GM18519 (cell line): ENCODE results near the gene ATXN10.

Experiments used
- ATAC-seq: cut with Tn5 transposase; IDR thresholded peaks from one replicate; pipeline ENCODE4 v1.9.1; 2021; ENCODE audit warnings: mild to moderate bottlenecking, moderate library complexity; ENCODE audit not compliant: unreplicated experiment, low FRiP score

The ATXN10 gene

DNA sequence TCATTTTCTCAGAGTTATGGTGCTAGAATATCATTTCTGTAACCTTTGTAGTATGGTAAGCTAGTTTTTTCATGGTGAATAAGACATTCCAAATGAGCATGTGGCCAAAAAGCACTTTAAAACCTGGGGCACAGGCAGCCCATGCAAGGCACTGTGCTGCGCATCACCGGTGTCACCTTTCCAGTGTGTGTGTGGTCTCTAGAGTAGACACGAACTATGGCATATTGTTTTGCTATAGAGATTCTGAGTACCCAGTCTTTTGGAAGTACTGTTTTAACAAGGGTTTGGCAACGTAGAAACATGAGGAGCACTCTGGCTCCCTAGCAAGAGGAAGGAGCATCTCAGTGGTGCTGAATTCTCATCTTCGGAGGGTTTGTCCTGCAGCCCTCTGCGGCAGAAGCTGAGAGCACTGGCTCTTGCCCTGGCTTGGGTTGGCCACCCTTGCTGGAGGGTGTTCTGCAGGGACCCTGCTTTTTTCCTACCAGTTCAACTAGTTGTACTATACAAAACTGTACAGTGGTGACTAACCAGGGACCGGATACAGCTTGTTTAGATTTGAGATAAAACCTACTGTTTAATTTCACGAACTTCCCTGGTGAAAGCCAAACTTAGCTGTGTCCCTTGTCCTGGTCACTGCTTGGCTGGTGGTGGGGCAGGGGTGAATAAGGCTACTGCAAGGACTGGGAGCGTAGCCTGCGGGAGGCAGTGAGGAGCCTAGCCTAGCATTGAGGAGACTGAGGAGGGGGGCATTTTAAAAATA is 135.7 kb downstream of the ATXN10 start:
- ATAC-seq: no peak

DNA sequence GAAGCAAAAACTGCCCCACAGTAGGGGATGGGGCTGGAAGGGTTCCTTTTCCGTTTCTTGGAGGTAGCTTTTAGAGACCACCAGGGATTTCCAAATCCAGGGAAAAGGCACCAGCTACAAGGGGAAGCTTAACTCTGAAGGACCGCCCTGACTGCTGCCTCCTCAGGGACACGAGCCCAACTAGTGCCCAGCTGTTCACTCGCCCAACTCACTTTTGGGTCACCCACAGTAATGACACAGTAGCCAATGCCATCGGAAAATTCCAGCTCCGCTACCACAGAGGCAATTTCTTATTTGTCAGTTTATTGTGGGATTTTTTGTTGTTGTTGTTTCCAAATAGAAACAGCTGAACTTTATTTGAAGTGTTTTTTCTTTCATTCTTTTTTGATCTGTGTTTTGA is 141.3 kb downstream of the ATXN10 start:
- no peak for ATAC-seq

DNA sequence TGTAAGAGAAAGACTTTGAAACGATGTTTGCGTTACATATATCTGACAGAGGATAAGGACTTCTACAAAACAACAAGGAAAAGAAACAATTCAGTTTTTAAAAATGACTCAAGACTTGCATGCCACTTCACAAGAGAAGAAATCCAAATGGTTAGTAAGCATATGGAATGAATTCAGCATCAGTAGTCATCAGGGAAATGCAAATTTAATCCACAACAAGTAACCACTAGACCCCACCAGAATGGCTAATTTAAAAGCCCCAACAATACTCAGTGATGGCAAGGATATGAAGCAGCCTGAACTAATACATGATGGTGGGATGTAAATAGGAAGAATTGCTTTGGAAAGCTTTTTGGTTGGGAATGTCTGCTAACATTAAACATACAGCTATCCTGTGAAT is 142.6 kb downstream of the ATXN10 start:
- ATAC-seq: no peak

DNA sequence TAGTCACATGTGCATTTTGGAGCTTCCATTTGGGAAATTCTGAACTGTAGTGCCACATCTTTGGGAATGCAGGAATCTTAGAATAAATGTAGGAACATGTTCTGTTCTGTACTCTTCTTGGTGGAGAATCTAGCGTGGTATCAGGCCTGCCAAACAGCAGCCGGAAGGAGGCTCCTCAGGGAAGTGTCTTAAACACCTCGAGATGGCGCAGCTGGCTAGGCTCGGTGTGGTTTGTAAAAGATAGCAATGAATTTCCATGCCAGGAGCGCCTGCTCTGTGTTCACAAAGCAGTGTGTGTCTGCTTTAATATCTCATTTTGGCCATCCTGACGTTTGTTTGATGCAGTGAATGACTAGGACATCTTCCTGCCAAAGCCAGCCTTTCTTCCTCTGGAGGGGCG is 145.1 kb downstream of the ATXN10 start:
- no peak for ATAC-seq

DNA sequence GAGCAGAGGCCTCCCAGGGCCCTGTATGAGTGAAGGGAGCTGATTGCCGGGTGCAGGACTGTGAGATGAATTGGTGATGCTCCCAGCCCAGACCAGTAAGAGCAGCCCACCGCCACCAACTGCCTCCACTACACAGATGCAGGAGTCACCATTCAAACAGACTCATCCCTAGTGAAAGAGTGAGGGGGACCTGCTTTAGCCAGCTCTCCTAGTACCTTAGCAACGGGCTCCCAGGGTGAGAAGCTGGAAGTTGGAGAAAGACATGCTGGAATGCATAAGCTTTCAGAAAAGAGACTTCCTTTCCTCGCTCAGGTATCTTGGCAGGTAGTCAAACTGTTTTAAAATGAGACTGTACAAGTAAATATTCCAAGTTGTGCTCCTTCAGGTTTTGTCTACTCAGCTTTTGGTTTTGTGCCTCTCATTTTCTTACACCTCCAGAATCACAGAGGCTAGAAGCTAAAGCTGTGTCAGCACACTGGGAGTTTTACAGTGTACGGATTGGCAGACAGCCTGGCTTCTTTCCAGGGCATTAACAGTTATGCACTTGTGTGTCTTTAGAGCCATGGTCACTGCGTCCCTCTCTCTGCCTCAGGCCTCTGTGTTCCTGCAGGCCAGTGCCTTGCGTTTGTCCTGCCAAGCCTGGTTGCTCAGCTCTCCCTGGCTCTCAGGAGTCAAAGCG is 146.2 kb downstream of the ATXN10 start:
- no peak for ATAC-seq

DNA sequence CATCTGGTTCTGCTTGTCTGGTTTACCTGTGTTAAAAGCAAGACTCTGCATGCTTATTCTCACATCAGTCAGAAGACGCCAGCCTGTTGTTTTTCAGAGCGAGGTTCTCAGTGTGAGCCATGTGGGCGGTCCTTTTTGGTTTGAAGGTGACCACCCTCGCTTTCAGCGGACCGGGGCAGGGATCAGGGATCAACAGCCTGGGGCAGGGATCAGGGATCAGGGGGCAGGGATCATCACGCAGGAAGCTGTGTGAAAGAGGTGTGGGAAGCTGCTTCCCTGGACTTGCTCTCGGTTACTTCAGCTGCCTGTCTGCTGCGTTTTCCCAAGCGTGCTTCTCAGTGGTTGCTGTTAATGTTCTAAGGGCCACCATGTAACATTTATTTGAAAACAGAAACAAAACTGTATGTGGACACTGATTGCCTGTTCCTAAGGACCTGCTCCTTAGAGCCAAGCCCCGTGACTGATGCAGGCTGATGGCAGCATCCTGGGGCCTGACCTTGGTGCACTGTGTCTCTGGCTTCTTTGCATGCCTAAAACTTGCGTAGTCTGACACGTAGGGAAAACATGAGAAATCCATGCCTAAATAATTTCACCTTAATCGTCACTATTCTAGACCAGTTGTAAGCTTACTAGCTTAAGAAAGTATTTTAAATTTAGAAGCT is 146.9 kb downstream of the ATXN10 start:
- no peak for ATAC-seq

DNA sequence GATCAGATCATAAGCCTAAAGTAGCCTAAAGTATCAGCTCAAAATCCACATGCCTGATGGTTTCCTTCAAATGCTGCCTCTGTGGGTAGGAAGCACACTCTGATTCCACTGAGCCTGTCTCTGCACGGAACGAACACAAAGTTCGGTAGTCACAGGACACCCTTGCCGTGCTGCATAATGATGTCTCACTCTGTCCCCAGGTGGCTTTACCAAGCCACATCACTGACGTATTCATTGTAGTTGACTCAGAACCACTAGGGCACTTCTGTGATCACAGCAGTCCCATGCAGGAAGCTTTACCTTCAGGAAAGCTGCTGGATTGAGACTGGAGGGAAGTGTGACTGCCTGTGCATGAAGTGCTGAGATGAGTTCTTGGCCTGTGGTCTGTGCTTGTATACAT is 147.7 kb downstream of the ATXN10 start:
- ATAC-seq: no peak

DNA sequence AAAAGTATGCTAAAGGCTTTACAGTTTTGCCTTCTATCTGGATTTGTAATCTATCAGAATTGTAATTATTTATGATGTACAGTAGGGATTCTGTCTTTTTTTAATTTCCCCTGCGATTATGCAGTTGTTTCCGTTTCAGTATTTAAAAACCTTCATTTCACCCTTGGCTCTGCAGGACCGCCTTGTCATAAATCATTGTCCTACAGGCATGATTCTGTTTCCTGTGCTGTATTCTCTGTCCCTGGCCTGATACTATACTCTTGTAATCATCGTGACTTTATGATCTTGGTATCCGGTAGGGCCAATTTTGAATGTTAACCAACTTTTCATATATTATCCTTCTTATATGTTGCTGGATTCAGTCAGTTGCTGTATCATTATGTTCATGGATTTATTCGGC is 151.7 kb downstream of the ATXN10 start:
- ATAC-seq: no peak

DNA sequence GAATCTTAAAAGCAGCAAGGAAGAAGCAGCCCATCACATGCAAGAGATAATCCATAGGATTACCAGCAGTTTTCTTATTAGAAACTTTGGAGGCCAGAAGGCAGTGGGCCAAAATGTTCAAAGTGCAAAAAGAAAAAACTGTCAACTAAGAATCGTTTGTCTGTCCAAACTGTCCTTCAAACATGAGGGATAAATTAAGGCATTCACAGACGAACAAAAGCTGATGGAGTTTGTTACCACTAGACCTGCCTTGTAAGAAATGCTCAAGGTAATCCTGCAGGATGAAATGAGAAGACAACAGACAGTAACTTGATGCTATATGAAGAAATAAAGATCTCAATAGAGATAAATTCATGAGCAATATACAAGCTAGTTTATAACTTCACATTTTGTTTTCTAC is 154.9 kb downstream of the ATXN10 start:
- ATAC-seq: no peak

DNA sequence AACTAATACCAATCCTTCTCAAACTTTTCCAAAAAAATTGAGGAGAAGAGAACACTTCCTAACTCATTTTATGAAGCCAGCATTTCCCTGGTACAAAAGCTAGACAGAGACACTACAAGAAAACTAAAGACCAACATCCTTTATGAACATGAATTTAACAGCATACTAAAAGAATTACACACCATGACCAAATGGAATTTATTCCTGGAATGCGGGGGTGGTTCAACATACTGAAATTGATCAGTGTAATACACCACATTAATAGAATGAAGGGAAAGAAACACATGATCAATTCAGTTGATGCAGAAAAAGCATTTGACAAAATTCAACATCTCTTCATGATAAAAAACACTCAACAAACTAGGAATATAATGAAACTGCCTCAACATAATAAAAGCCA is 157.2 kb downstream of the ATXN10 start:
- ATAC-seq: no peak

DNA sequence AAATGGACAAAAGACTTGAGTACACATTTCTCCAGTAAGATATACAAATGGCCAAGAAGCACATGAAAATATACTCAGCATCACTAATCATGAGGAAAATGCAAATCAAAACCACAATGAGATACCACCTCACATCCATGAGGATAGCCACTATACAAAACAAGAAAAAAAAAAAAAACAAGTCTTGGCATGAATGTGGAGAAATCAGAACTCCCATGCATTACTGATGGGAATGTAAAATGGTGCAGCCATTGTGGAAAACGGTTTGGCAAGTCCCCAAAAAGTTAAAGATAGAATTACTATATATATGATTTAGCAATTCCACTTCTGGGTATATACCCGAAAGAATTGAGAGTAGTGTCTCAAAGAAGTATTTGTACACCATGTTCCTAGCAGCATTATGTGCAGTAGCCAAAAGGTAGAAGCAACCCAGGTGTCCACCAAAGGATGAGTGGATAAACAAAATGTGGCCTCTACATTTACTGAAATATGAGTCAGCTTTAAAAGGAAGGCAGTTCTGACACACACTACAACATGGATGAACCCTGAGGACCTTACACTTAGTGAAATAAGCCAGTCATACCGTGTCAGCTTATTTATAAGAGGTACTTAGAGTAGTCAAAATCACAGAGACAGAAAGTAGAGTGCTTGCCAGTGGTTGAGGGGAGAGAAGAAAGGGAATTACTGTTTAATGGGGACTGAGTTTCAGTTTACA is 159.1 kb downstream of the ATXN10 start:
- ATAC-seq: no peak

DNA sequence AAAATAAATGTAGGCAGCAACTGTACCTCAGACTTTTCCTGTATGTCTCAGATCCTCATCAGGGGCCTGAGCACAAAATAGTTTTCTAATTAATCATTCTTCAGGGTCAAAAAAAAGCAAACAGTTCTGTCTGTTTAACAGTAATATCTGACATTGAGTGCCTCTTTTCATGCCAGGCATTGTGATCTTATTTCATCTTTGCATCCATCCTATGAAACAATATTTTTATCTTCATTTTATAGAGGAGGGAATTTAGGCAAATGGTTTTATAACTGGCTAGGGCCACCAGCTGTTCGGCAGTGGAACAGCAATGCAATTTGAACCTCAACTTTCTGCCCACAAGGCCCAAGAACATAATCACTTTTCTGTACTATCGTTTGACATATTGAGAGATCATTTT is 159.8 kb downstream of the ATXN10 start:
- no peak for ATAC-seq

DNA sequence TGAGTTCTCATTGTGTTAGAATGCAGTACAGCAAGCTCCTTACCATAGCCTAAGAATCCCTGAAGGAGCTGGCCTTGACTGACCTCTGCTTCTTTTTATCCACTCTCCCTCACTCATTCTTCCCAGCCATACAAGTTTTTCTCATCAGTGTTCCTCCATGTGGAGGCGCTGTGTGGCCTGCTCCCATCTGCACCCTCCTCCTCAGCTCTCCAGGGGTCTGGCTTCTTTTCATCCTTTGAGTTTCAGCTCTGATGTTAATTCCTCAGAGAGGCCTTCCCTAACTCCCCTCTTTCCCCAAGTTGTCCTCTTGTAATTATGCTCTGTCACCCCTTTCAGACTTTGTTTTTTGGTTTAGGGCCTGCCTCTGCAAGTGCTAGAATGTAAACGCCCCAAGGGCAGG is 160.5 kb downstream of the ATXN10 start:
- no peak for ATAC-seq

DNA sequence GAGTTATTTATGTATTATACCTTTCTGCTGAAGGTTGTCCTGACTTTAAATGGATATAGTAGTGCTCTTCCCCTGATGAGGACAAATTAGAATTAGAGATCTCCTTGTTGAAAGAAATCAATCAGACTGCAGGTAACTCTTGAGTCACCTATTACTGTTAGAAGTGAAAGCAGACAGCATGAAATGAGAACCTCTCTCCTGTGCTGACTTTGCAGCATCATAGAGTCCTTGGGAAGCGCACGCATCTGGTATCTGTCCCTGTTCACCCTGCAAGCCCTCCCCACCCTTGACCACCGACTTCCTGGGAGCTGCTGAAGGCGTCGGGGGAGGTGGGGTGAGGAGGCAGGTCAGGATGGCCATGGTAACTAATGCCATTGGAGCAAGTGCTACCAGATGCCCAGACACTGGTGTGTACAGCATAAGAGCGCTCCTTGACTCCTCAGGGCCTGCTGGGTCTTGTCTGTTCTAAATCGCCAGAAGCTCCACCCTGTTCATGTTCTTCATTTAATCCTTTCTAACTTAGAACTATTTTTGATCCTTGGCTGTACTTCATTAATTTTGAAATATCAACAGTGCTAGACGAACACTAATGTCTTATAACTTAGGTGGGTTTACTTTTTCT is 161.4 kb downstream of the ATXN10 start:
- ATAC-seq: no peak

DNA sequence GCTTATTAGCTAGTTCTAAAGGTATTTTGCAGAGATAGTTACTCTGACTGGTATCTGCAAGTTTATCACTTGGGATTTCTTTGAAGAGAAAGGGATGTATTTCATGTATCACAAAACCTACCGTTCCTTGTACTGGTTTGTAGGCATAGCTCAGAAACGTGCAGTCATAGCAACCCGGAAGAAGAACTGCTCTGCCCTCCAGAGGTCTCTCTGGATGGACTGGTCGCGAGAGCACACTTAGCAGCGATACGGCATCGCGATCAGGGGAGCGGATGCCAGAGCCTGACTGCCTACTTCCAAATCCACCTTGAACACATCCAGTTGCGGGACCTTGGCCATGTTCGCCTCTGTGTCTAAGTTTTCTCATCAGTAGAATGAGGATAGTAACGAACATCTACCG is 162.0 kb downstream of the ATXN10 start:
- ATAC-seq: no peak

DNA sequence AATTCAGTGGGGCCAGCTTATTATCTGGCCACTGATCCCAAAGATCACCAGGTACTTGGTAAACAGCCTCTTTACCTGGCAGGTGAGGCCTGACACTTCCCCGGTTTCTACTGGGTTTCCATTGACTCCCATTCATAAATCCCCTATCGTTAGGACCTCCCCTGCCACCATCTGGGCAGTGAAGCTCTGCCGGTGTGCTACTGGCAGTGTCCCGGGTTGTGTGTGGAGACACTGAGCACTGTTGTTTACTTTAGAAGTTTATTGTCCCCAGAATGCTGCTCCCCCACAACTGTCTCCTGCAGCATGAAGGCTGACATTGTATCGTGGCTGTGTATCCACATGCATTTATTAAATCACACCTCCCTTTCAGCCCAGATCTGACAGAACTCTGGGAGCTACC is 162.6 kb downstream of the ATXN10 start:
- ATAC-seq: no peak

DNA sequence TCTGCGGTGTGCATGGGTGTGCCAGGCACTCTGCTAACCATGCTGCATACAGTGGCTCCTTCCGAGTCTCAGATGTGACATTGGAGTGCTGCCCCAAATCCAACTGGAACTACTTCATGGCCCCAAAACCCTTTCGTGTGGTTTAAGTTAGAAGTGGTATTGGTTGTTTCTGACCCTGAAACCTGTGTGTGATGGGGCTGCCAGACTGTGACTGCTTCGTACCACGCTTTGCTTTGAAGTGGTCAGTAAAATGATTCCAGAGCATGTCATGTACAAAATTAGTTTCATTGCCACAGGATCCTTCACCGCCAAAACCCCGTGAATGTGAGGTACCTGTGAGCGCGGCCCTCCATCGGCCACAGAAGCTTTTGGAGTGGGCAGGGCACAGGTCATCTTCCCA is 163.2 kb downstream of the ATXN10 start:
- ATAC-seq: no peak

DNA sequence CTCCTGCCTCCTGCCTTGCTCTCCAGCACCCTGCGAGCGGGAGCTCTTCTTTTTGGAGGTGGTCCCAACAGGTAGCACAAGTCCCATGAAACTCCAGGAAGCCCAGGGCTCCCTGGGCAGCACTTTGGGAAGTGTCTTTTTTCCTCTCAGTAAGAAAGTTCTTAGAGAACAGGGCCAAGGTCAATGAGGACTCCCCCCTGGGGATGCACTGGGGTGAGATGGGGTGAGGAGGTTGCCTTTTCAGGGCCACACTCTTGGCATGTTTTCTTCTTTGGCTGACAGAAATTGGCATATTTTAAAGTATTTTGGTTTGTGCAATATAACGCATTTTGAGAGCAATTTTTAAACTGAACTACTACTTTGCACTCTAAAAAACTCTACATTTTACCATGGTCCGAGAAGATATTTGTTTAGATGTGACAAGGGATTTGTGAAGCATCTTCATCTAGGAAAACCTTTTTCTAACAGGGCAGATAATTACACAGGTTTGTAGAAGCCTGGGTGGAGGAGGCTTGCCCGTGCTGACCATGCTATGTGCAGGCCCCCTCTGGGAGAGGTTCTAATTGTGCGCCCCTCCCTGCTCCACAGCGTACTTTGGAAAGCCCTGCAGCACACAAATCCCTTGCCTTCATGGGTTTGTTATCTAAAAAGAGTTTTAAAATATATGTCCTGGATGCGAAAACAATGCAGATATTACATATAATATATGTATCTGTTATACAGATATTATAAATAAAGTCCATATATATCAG is 165.0 kb downstream of the ATXN10 start:
- ATAC-seq: no peak

DNA sequence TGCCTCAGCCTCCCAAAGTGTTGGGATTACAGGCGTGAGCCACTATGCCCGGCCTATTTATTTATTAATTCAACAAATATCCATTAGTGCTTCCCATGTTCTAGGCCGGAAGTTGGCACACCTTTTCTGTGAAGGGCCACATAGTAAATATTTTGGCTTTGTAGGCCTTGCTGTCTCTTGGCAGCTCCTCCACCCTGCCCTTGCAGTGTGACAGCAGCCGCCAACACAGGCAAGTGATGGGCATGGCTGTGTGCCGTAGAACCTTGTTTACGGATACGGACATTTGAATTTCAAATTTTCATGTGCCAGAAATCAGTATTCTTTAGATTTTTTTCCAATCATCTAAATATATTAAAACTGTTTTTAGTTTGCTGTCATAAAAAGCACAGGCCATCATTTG is 165.9 kb downstream of the ATXN10 start:
- no peak for ATAC-seq

DNA sequence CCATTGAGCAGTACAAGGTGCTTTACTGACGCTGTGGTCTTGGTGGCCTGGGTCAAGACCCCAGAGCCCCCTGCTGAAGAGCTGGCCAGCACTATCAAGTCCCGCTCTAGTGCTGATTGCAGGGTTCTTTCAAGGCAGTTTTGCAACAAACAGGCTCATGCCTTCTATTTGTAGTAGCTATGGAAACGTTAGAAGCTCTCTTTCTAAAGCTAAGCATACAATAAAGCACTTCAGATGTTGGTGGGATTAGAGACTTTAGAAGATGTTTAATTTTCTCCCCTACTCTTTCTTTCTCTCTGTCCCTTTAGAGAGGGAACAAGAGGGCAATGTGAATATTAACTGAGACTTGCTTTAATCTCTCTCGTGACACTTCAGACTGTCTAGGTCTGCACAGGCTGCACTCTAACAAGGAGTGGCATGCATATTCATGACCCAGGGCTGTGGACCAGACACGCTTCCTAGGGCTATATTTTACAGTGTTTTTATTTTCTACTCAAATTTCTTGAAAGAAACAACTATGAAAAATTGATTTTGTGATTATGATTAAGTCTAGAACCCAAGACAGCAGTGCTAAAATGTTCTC is 166.8 kb downstream of the ATXN10 start:
- no peak for ATAC-seq
